Osteoblast (primary cell): Measurements from ENCODE around the gene RHEBL1. TPM values are rescaled to one million over a fixed set of nuclear protein-coding genes. Genes with fewer than 3 reads are reported as not detected.
A peak's percentile ranks its signal among the peaks of the same experiment; 100 is the strongest.

Experiments used
- DNase-seq: peaks from one replicate; pipeline ENCODE4 v3.0.0; 2011; ENCODE audit warnings: low spot score, mixed read lengths; ENCODE audit not compliant: insufficient read length; ENCODE audit errors: missing footprints
- H2AFZ ChIP-seq: 2 replicates; pipeline ENCODE4 v1.6.0; 2011; ENCODE audit warnings: mild to moderate bottlenecking, low read length
- H3K27ac ChIP-seq: 2 replicates; pipeline ENCODE4 v1.5.1; 2011; ENCODE audit warnings: mild to moderate bottlenecking, low read depth, low read length, moderate library complexity
- H3K27me3 ChIP-seq: 2 replicates; pipeline ENCODE4 v1.6.0; 2012; ENCODE audit warnings: mild to moderate bottlenecking, control low read depth, inconsistent platforms, low read length, moderate library complexity; ENCODE audit not compliant: insufficient read depth
- H3K36me3 ChIP-seq: 2 replicates; pipeline ENCODE4 v1.5.1; 2011; ENCODE audit warnings: mild to moderate bottlenecking, low read length, control low read depth, moderate library complexity; ENCODE audit not compliant: insufficient read depth
- H3K4me1 ChIP-seq: 2 replicates; pipeline ENCODE4 v1.5.1; 2011; ENCODE audit warnings: mild to moderate bottlenecking, low read length, control low read depth, moderate library complexity; ENCODE audit not compliant: insufficient read depth
- H3K4me2 ChIP-seq: 2 replicates; pipeline ENCODE4 v1.6.0; 2011; ENCODE audit warnings: mild to moderate bottlenecking, low read length; ENCODE audit not compliant: insufficient read depth
- H3K4me3 ChIP-seq: fragments of 200-600 bp; sonication (generic); 3 replicates; pipeline ENCODE4 v1.5.1; 2012; ENCODE audit warnings: mild to moderate bottlenecking, low read length, inconsistent platforms; ENCODE audit not compliant: insufficient read depth
- H3K79me2 ChIP-seq: 2 replicates; pipeline ENCODE4 v1.6.0; 2012; ENCODE audit warnings: mild to moderate bottlenecking, low read length, control low read depth, inconsistent platforms; ENCODE audit not compliant: insufficient read depth
- H3K9me3 ChIP-seq: 2 replicates; pipeline ENCODE4 v1.5.1; 2011; ENCODE audit warnings: low read depth, low read length, control low read depth
- H4K20me1 ChIP-seq: 2 replicates; pipeline ENCODE4 v1.6.0; 2012; ENCODE audit warnings: mild to moderate bottlenecking, low read length, control low read depth; ENCODE audit not compliant: insufficient read depth
- CTCF ChIP-seq: IDR thresholded peaks from 2 replicates; pipeline ENCODE4 v1.5.1; 2011; ENCODE audit warnings: mild to moderate bottlenecking, low read depth, low read length, moderate library complexity; ENCODE audit errors: extremely low read depth
- total RNA-seq: library from RNA; depleted of rRNA; stranded (reverse); fragments of >200 nt; gene quantifications from 2 replicates; pipeline ENCODE4 v1.2.3, GENCODE V29; 2012

RHEBL1 gene
- total RNA-seq, 1 donor: 0.72 TPM

GRCh38 chr12:49032679-49033447 lies 36.9 kb downstream of the RHEBL1 start:
- H4K20me1 ChIP-seq: peaks cover 23% of the 10 kb centered on the region
- no peaks in the 10 kb centered on the region for H3K4me1 ChIP-seq
- peak; percentile 66 for DNase-seq
- no peak overlapping the region for H3K4me2 ChIP-seq
- H2AFZ ChIP-seq: no peak overlapping the region
- no peaks in the 10 kb centered on the region for H3K27me3 ChIP-seq
- H3K79me2 ChIP-seq: peaks cover 10% of the 10 kb centered on the region
- H3K9me3 ChIP-seq: no peaks in the 10 kb centered on the region
- H3K27ac ChIP-seq: no peak overlapping the region
- H3K36me3 ChIP-seq: peaks cover 85% of the 10 kb centered on the region
- TF ChIP-seq CTCF: no peak
- H3K4me3 ChIP-seq: no peak overlapping the region

DNA sequence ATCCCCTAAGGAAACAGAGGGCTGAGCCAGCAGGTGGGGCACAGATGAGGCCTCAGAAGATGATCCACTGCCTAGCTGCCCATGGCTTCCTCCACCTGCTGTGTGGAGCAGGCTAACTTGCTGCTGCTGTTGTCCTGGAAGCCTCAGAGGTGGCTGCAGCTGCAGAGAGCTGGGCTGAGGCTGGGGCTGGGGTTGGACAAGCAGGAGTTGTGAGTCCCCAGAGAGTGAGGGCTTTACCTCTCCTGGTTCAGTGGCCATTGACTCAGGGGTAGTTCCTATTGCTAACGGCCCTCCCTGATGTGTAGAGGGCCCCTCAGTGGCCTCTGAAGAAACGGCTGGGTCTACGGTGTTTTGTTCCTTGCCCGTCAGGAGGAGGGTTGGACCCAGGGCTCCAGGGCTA lies 37.5 kb downstream of the RHEBL1 start:
- TF ChIP-seq CTCF: no peak
- H3K4me3 ChIP-seq: no peak overlapping the region
- no peak overlapping the region for H3K4me2 ChIP-seq
- H3K36me3 ChIP-seq: peaks cover 85% of the 10 kb centered on the region
- H2AFZ ChIP-seq: no peak overlapping the region
- H3K4me1 ChIP-seq: no peaks in the 10 kb centered on the region
- H3K27ac ChIP-seq: no peak overlapping the region
- no peaks in the 10 kb centered on the region for H3K9me3 ChIP-seq
- H3K27me3 ChIP-seq: no peaks in the 10 kb centered on the region
- peaks cover 9% of the 10 kb centered on the region for H3K79me2 ChIP-seq
- DNase-seq: no peak
- peaks cover 20% of the 10 kb centered on the region for H4K20me1 ChIP-seq

DNA sequence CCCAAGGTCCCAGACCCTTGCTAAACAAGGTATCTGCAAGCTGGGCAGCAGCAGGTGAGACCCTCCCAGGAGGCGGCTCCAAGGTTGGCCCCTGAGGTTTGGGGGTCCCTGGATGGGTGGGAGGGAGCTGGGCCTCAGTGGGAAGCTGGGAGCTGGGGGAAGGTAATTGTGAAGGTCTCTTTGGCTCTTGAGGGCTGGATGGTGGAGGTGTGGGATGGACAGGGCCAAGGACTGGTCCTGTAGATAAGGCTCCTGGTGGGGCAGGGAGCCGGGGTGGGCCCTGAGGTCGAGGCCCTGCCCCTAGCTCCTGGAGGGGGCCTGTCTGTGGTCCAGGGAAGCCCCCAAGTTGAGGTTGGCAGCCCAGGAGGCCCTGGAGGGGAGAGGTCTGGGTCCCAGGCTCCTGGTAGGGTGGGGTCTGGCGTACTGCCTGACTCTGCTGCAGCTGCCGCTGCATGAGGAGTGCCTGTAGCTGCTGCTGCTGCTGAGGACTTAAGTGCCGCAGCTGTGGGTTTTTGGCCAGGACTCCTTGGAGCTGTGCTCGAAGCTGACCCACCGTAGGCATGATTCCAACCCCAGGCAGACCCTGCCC lies 38.1 kb downstream of the RHEBL1 start:
- Histone ChIP-seq H3K36me3 (peaks cover 85% of the 10 kb centered on the region), H3K27me3 (no peaks in the 10 kb centered on the region), H3K4me2 (no peak overlapping the region), H3K27ac (no peak overlapping the region), H4K20me1 (peaks cover 15% of the 10 kb centered on the region), H3K4me3 (no peak overlapping the region), H2AFZ (no peak overlapping the region), H3K4me1 (no peaks in the 10 kb centered on the region), H3K79me2 (peaks cover 4% of the 10 kb centered on the region), H3K9me3 (no peaks in the 10 kb centered on the region)
- TF ChIP-seq CTCF: no peak
- peak; percentile 45 for DNase-seq
